NB4 (cell line): ENCODE results near the gene MYO7A.

Experiments
- POLR2A ChIP-seq: IDR thresholded peaks from 2 replicates; pipeline ENCODE4 v1.6.1; 2011; ENCODE audit warnings: mild to moderate bottlenecking; ENCODE audit not compliant: insufficient read length; ENCODE audit errors: extremely low read depth
- TF ChIP-seq, protein P1 (sequence below): IDR thresholded peaks from one replicate; pipeline ENCODE4 v1.5.1; 2012; ENCODE audit warnings: low read depth, low read length
- TF ChIP-seq, protein P2 (sequence below): IDR thresholded peaks from 2 replicates; pipeline ENCODE4 v1.6.1; 2011; ENCODE audit warnings: low read depth, low read length

GRCh38 chr11:77196961-77197360 is 68.9 kb downstream of the MYO7A start:
- TF ChIP-seq, protein P1, sequence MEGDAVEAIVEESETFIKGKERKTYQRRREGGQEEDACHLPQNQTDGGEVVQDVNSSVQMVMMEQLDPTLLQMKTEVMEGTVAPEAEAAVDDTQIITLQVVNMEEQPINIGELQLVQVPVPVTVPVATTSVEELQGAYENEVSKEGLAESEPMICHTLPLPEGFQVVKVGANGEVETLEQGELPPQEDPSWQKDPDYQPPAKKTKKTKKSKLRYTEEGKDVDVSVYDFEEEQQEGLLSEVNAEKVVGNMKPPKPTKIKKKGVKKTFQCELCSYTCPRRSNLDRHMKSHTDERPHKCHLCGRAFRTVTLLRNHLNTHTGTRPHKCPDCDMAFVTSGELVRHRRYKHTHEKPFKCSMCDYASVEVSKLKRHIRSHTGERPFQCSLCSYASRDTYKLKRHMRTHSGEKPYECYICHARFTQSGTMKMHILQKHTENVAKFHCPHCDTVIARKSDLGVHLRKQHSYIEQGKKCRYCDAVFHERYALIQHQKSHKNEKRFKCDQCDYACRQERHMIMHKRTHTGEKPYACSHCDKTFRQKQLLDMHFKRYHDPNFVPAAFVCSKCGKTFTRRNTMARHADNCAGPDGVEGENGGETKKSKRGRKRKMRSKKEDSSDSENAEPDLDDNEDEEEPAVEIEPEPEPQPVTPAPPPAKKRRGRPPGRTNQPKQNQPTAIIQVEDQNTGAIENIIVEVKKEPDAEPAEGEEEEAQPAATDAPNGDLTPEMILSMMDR, result no peak
- TF ChIP-seq, protein P2, sequence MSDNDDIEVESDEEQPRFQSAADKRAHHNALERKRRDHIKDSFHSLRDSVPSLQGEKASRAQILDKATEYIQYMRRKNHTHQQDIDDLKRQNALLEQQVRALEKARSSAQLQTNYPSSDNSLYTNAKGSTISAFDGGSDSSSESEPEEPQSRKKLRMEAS, result no peak
- TF ChIP-seq POLR2A, result no peak
